HG03439 (cell line): Measurements from ENCODE around the gene TSPAN33.
"Not testable (repeated sequence)": the region's sequence is repeated elsewhere in the genome, so short reads cannot be mapped to it uniquely, and the experiment has no call there.

ENCODE experiments used
- ATAC-seq: cut with Tn5 transposase; IDR thresholded peaks from one replicate; pipeline ENCODE4 v1.9.1; 2021; ENCODE audit warnings: mild to moderate bottlenecking, moderate library complexity; ENCODE audit not compliant: unreplicated experiment

The TSPAN33 gene

GRCh38 chr7:129144095-129144833 lies at the start of gene TSPAN33:
TSS of gene TSPAN33 (plus strand) at chr7:129144707. CDS start at chr7:129144981, 274 bp downstream.
- ATAC-seq, result peak; percentile 80

DNA sequence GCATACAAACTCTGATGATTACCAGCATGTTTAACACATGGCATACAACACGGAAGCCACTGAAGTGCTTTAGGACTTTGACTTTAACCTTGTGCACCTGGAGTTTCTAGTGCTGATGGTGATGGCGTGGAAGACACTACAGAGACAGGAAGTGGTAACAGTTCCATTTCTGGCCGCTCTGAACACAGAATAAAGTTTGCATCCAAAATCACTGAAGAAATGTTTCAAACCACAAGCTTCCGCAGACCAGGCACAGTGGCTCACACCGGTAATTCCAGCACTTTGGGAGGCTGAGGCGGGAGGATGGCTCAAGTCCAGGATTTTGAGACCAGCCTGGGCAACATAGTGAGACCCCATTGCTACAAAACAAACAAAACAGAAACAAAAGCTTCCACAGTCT lies 49.2 kb upstream of the TSPAN33 start:
- ATAC-seq, result peak; percentile 52

DNA sequence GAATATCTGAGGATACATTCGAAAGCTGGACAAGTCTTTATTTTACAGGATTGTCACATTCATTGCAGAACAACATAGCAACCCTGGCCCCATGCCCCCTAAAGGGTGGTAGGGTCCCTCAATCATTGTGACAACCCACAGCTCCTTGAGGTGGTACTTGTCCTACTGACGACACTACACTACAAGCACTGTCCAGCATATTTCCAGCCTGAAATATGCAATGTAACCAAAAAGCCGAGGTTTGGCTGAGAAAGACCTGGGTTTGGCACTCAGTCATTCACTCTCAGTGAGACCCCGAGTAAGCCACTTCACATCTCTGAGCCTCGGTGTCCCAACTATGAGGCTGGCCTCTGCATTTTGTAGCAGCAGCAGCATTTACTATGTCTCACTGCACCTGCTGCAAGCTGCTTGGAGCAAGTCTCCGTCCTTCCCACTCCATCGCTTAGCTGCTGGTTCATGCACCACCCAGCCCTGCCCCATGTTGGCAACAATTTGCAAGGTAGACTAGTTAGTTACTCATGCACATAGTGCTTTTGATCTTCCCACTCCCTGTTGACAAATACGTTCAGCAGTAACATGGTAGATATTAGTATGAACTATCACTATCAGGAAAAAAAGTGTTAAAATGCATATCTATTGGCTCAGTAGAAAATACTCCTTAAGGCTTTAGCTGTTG lies 46.0 kb upstream of the TSPAN33 start:
- ATAC-seq, result no peak

DNA sequence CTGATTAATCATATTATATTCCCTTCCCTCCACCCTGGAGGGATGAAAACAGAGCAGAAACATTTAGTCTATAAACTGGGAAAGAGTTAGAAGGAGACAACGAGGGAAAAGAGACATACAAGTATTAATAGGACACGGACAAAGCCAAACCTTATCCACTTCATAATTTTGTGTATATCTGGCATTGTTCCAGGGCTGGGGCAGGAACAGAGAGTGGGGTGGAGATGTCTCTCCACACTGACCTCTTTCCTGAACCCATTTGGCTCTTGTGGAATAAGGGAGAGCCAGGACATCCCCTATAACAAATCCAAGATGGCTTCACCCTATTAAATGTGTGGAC lies 43.7 kb upstream of the TSPAN33 start:
- ATAC-seq, result no peak

GRCh38 chr7:129101746-129102145 lies 42.8 kb upstream of the TSPAN33 start:
- ATAC-seq, result no peak

GRCh38 chr7:129103561-129104324 lies 40.8 kb upstream of the TSPAN33 start:
- no peak for ATAC-seq

DNA sequence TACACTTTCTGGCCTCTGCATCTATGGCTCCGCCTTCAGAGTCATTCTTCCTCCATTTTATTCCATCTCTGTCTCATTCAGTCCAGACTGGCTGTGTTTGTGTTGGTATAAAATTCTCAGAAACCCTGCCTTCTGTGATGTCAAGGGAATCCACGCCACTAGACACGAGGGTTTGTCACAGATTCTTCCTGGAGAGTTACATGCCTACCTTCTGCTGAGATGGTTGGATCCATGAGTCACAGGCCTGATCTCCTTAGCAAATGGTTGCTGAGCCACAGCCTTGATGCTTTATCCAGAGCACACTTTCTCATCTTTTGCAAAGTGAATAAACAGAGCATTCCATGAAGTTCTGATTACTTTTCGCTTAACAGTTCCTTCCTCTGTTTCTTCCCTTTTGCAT lies 35.9 kb upstream of the TSPAN33 start:
- ATAC-seq, result no peak

- ATAC-seq, result no peak
Measured at GRCh38 chr7:129110258-129110981, 34.1 kb upstream of the TSPAN33 start.

DNA sequence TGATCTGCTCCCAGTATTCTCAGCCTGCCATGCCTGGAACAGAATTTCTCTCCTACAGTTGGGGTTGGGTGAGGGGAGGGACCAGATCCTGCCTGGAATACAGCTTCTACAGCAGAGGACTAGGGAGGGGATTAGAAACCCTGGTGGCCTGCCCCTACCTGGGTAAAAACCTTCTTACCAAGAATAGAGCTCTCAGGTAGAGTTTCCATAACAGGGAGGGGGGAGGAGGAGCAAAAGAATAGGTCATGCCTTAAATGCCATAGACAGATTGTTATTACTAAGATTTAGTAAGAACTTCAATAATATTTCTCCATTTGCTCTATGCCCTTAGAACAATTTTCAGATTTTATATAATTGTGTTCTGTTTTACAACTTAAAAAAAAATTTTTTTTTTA lies 33.5 kb upstream of the TSPAN33 start:
- no peak for ATAC-seq

DNA sequence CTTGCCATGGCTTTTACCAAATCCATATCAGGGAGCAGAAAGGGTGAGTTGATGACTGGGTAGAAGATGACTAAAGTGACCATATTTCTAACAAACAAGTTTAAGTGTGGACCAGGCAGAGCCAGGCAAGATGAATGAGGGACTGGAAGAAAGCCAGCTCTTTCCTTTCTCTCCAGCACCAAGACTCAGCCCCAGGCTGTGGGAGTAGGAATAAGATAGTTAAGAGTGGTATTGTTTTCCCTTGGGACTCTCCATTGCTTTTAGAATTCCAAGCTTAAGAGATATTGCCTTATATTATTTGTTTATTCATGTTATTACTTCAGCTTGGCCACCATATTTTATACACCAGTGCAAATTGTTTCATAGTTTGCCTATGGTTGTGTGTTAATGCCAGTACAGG lies 28.8 kb upstream of the TSPAN33 start:
- ATAC-seq, result no peak

DNA sequence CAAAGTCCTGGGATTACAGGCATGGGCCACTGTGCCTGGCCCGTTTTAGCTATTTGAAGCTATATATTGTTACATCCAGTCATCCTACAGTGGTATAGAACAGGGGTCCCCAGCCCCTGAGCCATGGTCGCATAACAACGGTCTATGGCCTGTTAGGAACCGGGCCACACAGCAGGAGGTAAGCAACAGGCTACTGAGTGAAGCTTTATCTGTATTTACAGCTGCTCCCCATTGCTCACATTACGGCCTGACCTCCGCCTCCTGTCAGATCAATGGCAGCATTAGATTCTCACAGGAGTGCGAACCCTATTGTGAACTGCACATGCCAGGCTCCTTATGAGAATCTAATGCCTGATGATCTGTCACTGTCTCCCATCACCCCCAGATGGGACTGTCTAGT lies 26.3 kb upstream of the TSPAN33 start:
- ATAC-seq, result no peak

- ATAC-seq, result no peak
Measured at GRCh38 chr7:129118976-129119375, 25.5 kb upstream of the TSPAN33 start.

DNA sequence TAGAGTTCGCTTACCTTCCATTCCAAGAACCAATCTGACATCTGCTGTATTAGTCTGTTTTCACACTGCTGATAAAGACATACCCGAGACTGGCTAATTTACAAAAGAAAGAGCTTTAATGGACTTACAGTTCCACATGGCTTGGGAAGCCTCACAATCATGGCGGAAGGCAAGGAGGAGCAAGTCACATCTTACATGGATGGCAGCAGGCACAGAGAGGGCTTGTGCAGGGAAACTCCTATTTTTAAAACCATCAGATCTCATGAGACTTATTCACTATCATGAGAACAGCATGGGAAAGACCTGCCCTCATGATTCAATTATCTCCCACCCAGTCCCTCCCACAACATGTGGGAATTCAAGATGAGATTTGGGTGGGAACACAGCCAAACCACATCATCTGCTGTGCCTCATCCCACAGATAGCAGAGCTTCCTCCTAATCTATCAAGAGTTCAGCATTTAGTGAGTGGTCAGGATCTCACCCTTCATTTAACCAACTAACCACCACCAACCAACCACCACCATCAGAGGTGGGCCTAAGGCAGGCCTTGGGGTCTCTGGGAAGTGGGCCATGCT lies 22.9 kb upstream of the TSPAN33 start:
- not testable (repeated sequence) for ATAC-seq

- ATAC-seq, result peak; percentile 47
Measured at GRCh38 chr7:129122078-129122750, 22.3 kb upstream of the TSPAN33 start.

DNA sequence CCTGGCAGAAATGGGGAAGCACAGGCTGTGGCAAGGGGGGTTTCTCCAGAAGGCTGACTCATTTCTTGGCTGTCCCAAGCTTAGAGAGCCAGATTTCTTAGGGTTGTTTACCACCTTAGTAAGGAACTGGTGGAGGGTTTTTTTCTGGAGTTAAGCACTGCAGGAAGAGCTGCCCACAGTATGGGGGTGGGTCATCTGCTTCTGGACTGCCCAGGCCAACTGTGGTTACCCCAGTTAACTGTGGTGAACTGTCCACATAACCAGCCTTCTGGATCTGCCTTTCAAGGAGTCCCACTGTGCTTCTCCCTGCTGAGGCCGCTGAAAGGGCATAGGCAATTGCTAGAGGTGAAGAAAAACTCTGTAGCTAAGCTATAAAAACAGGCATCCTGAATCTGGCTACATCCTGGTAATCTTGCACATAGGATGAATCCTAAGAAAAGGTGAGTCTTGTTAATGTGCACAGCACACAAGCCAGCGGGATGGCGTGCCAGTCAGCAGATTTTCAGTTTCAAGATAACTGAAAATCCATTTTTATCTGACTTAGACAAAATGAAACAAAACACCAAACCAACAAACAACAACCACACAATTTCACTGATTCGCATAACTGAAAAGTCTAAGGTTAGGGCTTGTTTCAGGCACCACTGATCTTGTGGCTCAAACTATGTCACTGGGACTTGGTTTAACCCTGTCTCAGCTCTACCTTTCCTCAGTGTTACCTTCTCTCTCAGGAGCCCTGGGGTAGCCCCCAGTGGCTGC lies 21.6 kb upstream of the TSPAN33 start:
- ATAC-seq, result peak; percentile 72

DNA sequence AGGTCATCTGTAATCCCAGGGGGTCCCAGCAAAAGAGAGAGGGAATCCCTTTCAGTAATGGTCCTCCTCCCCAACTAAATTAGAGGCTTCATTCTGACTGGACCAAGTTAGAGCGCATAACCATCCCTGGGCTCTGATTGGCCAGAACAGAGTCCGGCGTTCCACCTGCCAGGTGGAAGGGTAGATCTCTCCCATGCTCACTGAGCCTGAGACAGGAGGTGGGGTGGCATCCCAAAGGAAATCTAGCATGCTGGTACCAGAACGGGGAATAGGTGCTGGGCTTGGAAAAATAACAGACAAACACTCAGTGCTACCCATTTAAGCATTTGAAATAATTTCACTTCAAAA lies 21.0 kb upstream of the TSPAN33 start:
- no peak for ATAC-seq

DNA sequence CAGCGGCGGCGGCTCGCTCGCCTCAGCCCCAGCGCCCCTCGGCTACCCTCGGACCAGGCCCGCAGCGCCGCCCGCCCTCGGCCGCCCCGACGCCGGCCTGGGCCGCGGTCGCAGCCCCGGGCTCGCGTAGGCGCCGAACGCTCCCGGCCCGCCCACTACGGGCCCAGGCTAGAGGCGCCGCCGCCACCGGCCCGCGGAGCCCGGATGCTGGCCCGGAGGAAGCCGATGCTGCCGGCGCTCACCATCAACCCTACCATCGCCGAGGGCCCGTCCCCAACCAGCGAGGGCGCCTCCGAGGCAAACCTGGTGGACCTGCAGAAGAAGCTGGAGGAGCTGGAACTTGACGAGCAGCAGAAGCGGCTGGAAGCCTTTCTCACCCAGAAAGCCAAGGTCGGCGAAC lies 18.2 kb upstream of the TSPAN33 start:
- ATAC-seq, result no peak

DNA sequence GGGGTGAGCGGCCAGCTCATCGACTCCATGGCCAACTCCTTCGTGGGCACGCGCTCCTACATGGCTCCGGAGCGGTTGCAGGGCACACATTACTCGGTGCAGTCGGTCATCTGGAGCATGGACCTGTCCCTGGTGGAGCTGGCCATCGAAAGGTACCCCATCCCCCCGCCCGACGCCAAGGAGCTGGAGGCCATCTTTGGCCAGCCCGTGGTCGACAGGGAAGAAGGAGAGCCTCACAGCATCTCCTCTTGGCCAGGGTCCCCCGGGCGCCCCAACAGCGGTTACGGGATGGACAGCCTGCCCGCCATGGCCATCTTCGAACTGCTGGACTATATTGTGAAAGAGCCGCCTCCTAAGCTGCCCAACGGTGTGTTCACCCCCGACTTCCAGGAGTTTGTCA lies 17.4 kb upstream of the TSPAN33 start:
- no peak for ATAC-seq

GRCh38 chr7:129127601-129128000 lies 16.9 kb upstream of the TSPAN33 start:
- no peak for ATAC-seq
